ENCODE results near the gene B9D1. TPM values are rescaled to one million over a fixed set of nuclear protein-coding genes. Genes with fewer than 3 reads are reported as not detected.

Gene B9D1
- total RNA-seq, 1 experiment from 2014 or later, result 20.0 TPM

GRCh38 chr17:19328441-19329061, 34.0 kb downstream of the B9D1 start (continued):
- TF ChIP-seq, protein P1, sequence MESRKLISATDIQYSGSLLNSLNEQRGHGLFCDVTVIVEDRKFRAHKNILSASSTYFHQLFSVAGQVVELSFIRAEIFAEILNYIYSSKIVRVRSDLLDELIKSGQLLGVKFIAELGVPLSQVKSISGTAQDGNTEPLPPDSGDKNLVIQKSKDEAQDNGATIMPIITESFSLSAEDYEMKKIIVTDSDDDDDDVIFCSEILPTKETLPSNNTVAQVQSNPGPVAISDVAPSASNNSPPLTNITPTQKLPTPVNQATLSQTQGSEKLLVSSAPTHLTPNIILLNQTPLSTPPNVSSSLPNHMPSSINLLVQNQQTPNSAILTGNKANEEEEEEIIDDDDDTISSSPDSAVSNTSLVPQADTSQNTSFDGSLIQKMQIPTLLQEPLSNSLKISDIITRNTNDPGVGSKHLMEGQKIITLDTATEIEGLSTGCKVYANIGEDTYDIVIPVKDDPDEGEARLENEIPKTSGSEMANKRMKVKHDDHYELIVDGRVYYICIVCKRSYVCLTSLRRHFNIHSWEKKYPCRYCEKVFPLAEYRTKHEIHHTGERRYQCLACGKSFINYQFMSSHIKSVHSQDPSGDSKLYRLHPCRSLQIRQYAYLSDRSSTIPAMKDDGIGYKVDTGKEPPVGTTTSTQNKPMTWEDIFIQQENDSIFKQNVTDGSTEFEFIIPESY (IDR thresholded peaks at IDR 0.05; ENCODE audit: extremely low read depth, insufficient replicate concordance, low read length), result no peak
- TF ChIP-seq RAD21 (IDR thresholded peaks at IDR 0.05; ENCODE audit: low read depth) (no peak), MAX (IDR thresholded peaks at IDR 0.05) (no peak), SIN3A (IDR thresholded peaks at IDR 0.05; ENCODE audit: low read depth) (no peak), ELF1 (IDR thresholded peaks at IDR 0.05; ENCODE audit: borderline replicate concordance, low read depth) (no peak), CBX3 (IDR thresholded peaks at IDR 0.05; ENCODE audit: low read depth) (no peak), CEBPB (IDR thresholded peaks at IDR 0.05; ENCODE audit: low read depth) (no peak), FOSL1 (IDR thresholded peaks at IDR 0.05; ENCODE audit: low read depth) (no peak), ZNF274 (IDR thresholded peaks at IDR 0.05; ENCODE audit: low read depth, low read length) (no peak)
- TF ChIP-seq, protein P2, sequence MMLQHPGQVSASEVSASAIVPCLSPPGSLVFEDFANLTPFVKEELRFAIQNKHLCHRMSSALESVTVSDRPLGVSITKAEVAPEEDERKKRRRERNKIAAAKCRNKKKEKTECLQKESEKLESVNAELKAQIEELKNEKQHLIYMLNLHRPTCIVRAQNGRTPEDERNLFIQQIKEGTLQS (IDR thresholded peaks at IDR 0.05), result no peak

- intact Hi-C loops (cut with micrococcal nuclease), result no loop called here
- no peaks in the 10 kb centered on the region for H3K79me2 ChIP-seq (ENCODE audit: insufficient read depth, low read length)
- H4K20me1 ChIP-seq (ENCODE audit: insufficient read depth), result no peaks in the 10 kb centered on the region
- no peaks in the 10 kb centered on the region for H3K27me3 ChIP-seq (ENCODE audit: insufficient read depth, low read length)
- peaks cover 7 to 15% of the 10 kb centered on the region in 2 experiments; a peak in 3 of 4 replicates for H3K36me3 ChIP-seq (ENCODE audit: control insufficient read depth in 1 of 2, insufficient read depth in 2 of 2, low read length in 2 of 2)
- H3K4me2 ChIP-seq (ENCODE audit: low read length), result peak overlapping the region; percentile 65
- 0 out of 4 replicates have a peak, but pooled peaks cover 4 to 5% of the 10 kb centered on the region in 2 experiments for H3K9me3 ChIP-seq (ENCODE audit: control insufficient read depth in 1 of 2, insufficient read depth in 1 of 2, low read depth in 1 of 2, low read length in 2 of 2)
- TF ChIP-seq CEBPB (IDR thresholded peaks at IDR 0.05; ENCODE audit: low read depth), result peak; percentile 39; the same call in 1 of the 2 replicates
- TF ChIP-seq MAX (IDR thresholded peaks at IDR 0.05), result peak; percentile 72
- TF ChIP-seq, protein P1 (IDR thresholded peaks at IDR 0.05; ENCODE audit: extremely low read depth, insufficient replicate concordance, low read length), result no peak
- peak; percentile 59; the same call in 1 of the 2 replicates for TF ChIP-seq FOSL1 (IDR thresholded peaks at IDR 0.05; ENCODE audit: low read depth)
- TF ChIP-seq SP1 (IDR thresholded peaks at IDR 0.05; ENCODE audit: low read depth), result peak; percentile 51
- peak; percentile 61; the same call in 1 of the 2 replicates for TF ChIP-seq CBX3 (IDR thresholded peaks at IDR 0.05; ENCODE audit: low read depth)
- peak; percentile 69 for TF ChIP-seq JUND (IDR thresholded peaks at IDR 0.05)
- TF ChIP-seq POLR2A (IDR thresholded peaks at IDR 0.05; ENCODE audit: borderline replicate concordance, extremely low read depth, insufficient read depth, insufficient read length), result no peak
- TF ChIP-seq SIN3A (IDR thresholded peaks at IDR 0.05; ENCODE audit: low read depth), result no peak
- TF ChIP-seq EZH2 (IDR thresholded peaks at IDR 0.05), result no peak
- no peak overlapping the region for H2AFZ ChIP-seq (ENCODE audit: low read depth, low read length, poor library complexity, severe bottlenecking)
- no TSS peak for BruUV-seq (replicated peaks)
- peaks cover 22 to 32% of the 10 kb centered on the region in 2 experiments for H3K4me1 ChIP-seq (ENCODE audit: control insufficient read depth in 1 of 2, insufficient read depth in 2 of 2, low read length in 2 of 2)
- DNase-seq (ENCODE audit: low read depth, low spot score) (peak; percentile 58), ATAC-seq (peak; percentile 87)
- ChIA-PET POLR2A (interaction anchor here (1.0 kb wide), 1 partner anchor 51 kb away, joined by 3 read pairs; no protein-coding TSS in a partner anchor), RAD21 (ENCODE audit: low non-redundant PET in 1 of 2, low total read pairs in 2 of 2, uncharacterized antibody in 2 of 2, unreplicated experiment in 2 of 2) (no interaction called here), CTCF (interaction anchor here (1.6 to 2.1 kb wide), 2 partner anchors 11 to 36 kb away, joined by 4 to 9 read pairs; partner anchors contain the start of gene B9D1)
- peak overlapping the region; percentile 37 for H3K9ac ChIP-seq (ENCODE audit: low read length)
- H3K4me3 ChIP-seq (replicated peaks in 1 of 2; ENCODE audit: low read depth in 1 of 2, low read length in 2 of 2), result peak overlapping the region in 1 of 2 experiments; percentile 34; a peak in 2 of 4 replicates
- H3K27ac ChIP-seq (ENCODE audit: low read depth, low read length), result peak overlapping the region; percentile 54; the same call in 1 of the 2 replicates
- no peaks in the 10 kb centered on the region for H3K9me2 ChIP-seq (ENCODE audit: insufficient read depth)
Measured at GRCh38 chr17:19327031-19327783, 35.3 kb downstream of the B9D1 start.

All from HCT116 (cell line).